HepG2 (cell line): Measurements from ENCODE around the gene CNP. TPM values are rescaled to one million over a fixed set of nuclear protein-coding genes. Genes with fewer than 3 reads are reported as not detected.

Source experiments
- polyA plus RNA-seq, 8 experiments: library from polyadenylated mRNA; depleted of rRNA in 3 of 8; stranded (reverse) in 7 of 8; unstranded in 1 of 8; fragments of >200 nt; fragmentation: Illumina TruSeq in 4 of 8; extraction: Trizol in 4 of 8; gene quantifications; 2 replicates each; pipeline versions ENCODE4 v1.2.1 to v1.2.3, GENCODE V29; 2011 to 2016; ENCODE audit warnings: low read depth in 4 of 8, missing spikeins in 1 of 8, mixed read lengths in 1 of 8; ENCODE audit not compliant: insufficient read depth in 1 of 8
- total RNA-seq, 5 experiments: library from RNA; depleted of rRNA; stranded (reverse); fragments of >200 nt; fragmentation: Illumina TruSeq; extraction: Trizol; gene quantifications; 2 replicates each; pipeline ENCODE4 v1.2.3, GENCODE V29; 2016; ENCODE audit warnings: low read depth in 1 of 5
- TF ChIP-seq, protein P1 (sequence below): sonication (generic); formaldehyde crosslinking; IDR thresholded peaks from one replicate; pipeline ENCODE4 v1.5.1; 2020; ENCODE audit warnings: mild to moderate bottlenecking, missing genetic modification reagents; ENCODE audit errors: not compliant biosample characterization

Gene CNP
- total and polyA plus RNA-seq, 2 of the 13 experiments (the other 11 are each of a cell fraction or from before 2014, with no cell fraction given) = 97.2 to 161 TPM

DNA sequence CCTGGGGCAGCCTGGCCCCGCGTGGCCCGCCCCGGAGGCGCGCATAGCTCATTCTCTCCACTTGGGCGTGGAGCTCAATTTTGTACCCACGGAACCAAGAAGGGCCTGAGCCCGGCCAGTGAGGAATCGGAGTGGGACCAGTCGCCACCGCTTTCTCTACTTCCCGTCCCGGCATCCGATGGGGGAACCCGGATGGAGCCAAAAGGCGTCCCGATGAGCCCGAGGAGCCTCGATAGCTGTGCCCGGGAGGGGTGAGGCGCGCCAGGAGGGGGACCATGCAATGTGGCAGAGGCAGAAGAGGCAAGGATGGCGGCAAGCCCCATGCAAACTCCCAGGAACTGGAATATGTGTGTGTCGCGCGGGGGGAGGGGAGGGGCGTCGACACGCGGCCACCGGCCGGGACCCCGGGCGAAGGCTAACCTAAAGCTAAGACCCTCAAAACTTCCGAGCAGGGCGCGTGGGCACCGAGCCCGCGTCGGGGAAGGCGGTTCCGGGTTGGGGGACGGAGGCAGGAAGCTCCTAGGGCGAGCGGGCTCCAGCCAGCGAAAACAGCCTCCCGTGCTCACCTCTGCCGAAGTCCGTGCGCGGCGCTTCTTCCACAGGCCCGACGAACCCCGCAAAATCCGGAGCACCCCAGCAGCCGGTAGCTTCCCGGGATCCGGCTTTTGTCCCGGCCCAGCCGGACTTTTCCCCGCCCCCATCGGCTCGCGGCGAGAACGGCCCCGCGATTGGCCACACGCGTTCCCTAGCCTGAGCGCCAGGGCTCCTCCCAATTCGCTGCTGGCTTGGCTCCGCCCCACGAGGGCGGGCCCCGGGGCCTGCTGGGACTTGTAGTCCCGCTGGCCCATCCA is 48.1 kb upstream of the CNP start, which contains the start of gene ACLY (continued):
- TF ChIP-seq, protein P1, sequence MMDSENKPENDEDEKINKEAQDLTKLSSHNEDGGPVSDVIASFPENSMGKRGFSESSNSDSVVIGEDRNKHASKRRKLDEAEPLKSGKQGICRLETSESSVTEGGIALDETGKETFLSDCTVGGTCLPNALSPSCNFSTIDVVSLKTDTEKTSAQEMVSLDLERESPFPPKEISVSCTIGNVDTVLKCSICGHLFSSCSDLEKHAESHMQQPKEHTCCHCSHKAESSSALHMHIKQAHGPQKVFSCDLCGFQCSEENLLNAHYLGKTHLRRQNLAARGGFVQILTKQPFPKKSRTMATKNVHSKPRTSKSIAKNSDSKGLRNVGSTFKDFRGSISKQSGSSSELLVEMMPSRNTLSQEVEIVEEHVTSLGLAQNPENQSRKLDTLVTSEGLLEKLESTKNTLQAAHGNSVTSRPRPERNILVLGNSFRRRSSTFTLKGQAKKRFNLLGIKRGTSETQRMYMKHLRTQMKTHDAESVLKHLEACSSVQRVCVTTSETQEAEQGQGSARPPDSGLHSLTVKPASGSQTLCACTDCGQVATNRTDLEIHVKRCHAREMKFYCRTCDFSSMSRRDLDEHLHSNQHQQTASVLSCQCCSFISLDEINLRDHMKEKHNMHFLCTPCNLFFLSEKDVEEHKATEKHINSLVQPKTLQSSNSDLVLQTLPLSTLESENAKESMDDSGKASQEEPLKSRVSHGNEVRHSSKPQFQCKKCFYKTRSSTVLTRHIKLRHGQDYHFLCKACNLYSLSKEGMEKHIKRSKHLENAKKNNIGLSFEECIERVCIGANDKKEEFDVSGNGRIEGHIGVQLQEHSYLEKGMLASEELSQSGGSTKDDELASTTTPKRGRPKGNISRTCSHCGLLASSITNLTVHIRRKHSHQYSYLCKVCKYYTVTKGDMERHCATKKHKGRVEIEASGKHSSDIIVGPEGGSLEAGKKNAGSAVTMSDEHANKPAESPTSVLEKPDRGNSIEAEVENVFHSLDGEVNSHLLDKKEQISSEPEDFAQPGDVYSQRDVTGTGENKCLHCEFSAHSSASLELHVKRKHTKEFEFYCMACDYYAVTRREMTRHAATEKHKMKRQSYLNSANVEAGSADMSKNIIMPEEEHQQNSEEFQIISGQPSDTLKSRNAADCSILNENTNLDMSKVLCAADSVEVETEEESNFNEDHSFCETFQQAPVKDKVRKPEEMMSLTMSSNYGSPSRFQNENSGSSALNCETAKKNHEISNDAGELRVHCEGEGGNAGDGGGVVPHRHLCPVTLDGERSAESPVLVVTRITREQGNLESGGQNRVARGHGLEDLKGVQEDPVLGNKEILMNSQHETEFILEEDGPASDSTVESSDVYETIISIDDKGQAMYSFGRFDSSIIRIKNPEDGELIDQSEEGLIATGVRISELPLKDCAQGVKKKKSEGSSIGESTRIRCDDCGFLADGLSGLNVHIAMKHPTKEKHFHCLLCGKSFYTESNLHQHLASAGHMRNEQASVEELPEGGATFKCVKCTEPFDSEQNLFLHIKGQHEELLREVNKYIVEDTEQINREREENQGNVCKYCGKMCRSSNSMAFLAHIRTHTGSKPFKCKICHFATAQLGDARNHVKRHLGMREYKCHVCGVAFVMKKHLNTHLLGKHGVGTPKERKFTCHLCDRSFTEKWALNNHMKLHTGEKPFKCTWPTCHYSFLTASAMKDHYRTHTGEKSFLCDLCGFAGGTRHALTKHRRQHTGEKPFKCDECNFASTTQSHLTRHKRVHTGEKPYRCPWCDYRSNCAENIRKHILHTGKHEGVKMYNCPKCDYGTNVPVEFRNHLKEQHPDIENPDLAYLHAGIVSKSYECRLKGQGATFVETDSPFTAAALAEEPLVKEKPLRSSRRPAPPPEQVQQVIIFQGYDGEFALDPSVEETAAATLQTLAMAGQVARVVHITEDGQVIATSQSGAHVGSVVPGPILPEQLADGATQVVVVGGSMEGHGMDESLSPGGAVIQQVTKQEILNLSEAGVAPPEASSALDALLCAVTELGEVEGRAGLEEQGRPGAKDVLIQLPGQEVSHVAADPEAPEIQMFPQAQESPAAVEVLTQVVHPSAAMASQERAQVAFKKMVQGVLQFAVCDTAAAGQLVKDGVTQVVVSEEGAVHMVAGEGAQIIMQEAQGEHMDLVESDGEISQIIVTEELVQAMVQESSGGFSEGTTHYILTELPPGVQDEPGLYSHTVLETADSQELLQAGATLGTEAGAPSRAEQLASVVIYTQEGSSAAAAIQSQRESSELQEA = peak; percentile 87
